Middle frontal gyrus (tissue), 1 donor: ENCODE measurements around the gene CRK.
"Not testable (repeated sequence)": the region's sequence is repeated elsewhere in the genome, so short reads cannot be mapped to it uniquely, and the experiment has no call there.

ENCODE experiments used
- DNase-seq: peaks from one replicate; pipeline ENCODE4 v3.0.0-alpha.2; 2015; ENCODE audit warnings: low spot score; ENCODE audit errors: extremely low spot score

CRK gene

GRCh38 chr17:1467898-1468492 is 12.0 kb upstream of the CRK start:
- DNase-seq, result no peak

- no peak for DNase-seq
Measured at GRCh38 chr17:1467258-1467657, 11.2 kb upstream of the CRK start.

GRCh38 chr17:1464186-1464585 is 8.2 kb upstream of the CRK start:
- DNase-seq, result no peak

- no peak for DNase-seq
Measured at GRCh38 chr17:1462164-1463112, 6.4 kb upstream of the CRK start.

- no peak for DNase-seq
Measured at GRCh38 chr17:1461198-1461944, 5.3 kb upstream of the CRK start.

GRCh38 chr17:1460233-1460632 is 4.2 kb upstream of the CRK start:
- DNase-seq, result no peak

GRCh38 chr17:1455291-1455796 is 688 bp downstream of the CRK start:
- no peak for DNase-seq

- no peak for DNase-seq
Measured at GRCh38 chr17:1454541-1454940, 1.5 kb downstream of the CRK start.

GRCh38 chr17:1453694-1454093 is 2.3 kb downstream of the CRK start:
- not testable (repeated sequence) for DNase-seq

GRCh38 chr17:1452836-1453235 is 3.2 kb downstream of the CRK start:
- no peak for DNase-seq

- DNase-seq, result not testable (repeated sequence)
Measured at GRCh38 chr17:1450261-1450660, 5.8 kb downstream of the CRK start.

- DNase-seq, result no peak
Measured at GRCh38 chr17:1449412-1449967, 6.5 kb downstream of the CRK start.

GRCh38 chr17:1447052-1447451 is 9.0 kb downstream of the CRK start:
- DNase-seq, result no peak

- no peak for DNase-seq
Measured at GRCh38 chr17:1446201-1446600, 9.8 kb downstream of the CRK start.

- not testable (repeated sequence) for DNase-seq
Measured at GRCh38 chr17:1445695-1446094, 10.3 kb downstream of the CRK start.

- not testable (repeated sequence) for DNase-seq
Measured at GRCh38 chr17:1442721-1443120, 13.3 kb downstream of the CRK start.

- no peak for DNase-seq
Measured at GRCh38 chr17:1442187-1442586, 13.8 kb downstream of the CRK start.

GRCh38 chr17:1440921-1441320 is 15.1 kb downstream of the CRK start:
- no peak for DNase-seq

- DNase-seq, result no peak
Measured at GRCh38 chr17:1438593-1439083, 17.4 kb downstream of the CRK start.

- no peak for DNase-seq
Measured at GRCh38 chr17:1435326-1435725, 20.7 kb downstream of the CRK start.

GRCh38 chr17:1434150-1434549 is 21.9 kb downstream of the CRK start:
- no peak for DNase-seq
